ENCODE data around the gene MAP3K1.

The MAP3K1 gene

DNA sequence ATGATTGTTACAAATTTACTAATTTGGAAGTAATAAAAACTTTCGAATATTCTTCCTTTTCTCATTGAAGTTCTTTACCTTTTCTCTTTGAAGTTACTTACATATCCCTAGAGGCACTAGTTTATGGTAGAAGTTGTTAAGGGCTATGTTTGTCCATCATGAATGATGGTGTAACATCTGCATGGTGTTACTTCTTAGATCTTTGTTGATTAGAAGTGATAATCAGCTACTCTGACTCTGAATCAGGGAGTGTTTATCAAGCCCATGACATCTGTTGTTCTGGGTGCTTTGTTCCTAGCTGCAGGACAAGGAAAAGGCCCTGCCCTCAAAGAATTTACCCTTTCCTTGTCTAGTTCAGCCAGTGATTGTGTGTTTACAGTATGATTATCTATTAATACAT is 32.9 kb downstream of the MAP3K1 start:
- TF ChIP-seq POLR2A (IDR thresholded peaks at IDR 0.05; ENCODE audit: low read length) (no peak), GATA1 (IDR thresholded peaks at IDR 0.05; ENCODE audit: low read depth, low read length) (no peak)
- DNase-seq, result peak in 1 of 2 experiments; percentile 63

DNA sequence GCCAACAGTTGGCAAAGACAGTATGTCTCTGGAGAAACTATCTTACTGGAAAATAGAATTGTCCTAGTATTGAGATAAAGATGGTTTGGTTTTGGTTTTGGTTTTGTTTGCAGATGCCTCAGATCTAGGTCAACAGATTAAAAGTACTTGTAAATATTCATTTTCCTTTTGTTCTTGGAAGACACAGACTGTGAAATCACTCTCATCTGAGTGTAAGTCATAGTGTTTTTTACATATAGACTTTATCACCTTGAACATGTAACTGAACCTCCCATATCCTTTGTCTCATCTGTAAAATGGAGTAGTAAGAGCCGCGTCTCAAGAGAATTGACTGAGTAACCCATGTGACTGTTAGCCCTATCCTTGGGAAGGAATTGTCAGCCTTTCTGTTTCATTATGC is 34.3 kb downstream of the MAP3K1 start:
- TF ChIP-seq POLR2A (IDR thresholded peaks at IDR 0.05; ENCODE audit: low read length) (no peak), GATA1 (IDR thresholded peaks at IDR 0.05; ENCODE audit: low read depth, low read length) (no peak)
- peak in 1 of 2 experiments; percentile 19 for DNase-seq

DNA sequence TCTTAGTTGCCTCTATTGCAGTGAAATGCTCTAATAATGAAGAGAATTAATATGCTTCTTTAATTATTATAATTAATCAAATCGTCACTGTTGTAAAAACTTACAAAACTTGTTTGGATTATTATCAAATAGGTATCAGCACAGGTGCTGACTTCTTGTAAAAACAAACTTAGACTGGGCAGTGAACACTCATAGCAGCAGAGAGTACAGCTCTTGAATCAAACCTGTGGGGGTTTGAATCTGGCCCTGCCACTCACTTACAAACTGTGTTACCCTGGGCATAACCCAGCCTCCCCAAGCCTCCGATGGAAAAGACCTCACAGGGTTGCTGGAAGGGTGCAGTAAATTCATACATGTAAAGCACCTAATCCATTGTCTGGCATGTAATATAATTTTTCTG is 35.1 kb downstream of the MAP3K1 start:
- no peak for TF ChIP-seq POLR2A (IDR thresholded peaks at IDR 0.05; ENCODE audit: low read length)
- TF ChIP-seq GATA1 (IDR thresholded peaks at IDR 0.05; ENCODE audit: low read depth, low read length), result no peak
- DNase-seq, result no peak

DNA sequence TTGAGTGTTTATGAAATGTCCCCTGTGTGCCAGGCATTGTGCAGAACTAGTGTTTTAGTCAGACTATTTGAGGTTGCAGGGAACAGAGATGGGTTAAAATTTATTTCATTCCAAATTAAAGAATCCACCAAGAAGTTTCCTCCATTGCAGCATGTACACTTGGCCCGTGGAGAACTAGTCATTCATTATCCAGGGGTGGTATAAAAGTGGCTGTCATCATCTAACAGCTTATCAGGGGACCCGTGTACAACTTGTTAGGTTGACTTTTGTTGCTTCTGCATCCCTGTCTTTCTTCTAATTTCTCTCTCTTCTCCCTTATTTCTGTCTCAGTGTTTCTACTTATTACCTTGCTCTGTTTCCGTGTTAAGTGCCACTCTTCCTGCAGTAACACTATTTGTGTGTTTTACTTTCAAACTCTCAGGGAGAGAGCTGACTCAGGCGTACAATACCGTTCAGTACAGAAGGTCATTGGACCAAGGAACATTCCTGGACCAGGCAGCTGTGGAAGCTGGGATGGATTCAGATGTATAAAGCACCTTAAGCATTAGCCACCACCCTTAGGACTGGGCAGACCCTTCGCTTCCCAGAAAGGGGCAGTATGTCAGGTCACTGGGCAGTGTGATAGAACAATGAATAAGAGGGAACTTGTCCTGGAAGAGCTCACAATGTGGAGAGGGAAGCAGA is 36.1 kb downstream of the MAP3K1 start:
- TF ChIP-seq GATA1 (IDR thresholded peaks at IDR 0.05; ENCODE audit: low read depth, low read length), result no peak
- DNase-seq, result no peak

DNA sequence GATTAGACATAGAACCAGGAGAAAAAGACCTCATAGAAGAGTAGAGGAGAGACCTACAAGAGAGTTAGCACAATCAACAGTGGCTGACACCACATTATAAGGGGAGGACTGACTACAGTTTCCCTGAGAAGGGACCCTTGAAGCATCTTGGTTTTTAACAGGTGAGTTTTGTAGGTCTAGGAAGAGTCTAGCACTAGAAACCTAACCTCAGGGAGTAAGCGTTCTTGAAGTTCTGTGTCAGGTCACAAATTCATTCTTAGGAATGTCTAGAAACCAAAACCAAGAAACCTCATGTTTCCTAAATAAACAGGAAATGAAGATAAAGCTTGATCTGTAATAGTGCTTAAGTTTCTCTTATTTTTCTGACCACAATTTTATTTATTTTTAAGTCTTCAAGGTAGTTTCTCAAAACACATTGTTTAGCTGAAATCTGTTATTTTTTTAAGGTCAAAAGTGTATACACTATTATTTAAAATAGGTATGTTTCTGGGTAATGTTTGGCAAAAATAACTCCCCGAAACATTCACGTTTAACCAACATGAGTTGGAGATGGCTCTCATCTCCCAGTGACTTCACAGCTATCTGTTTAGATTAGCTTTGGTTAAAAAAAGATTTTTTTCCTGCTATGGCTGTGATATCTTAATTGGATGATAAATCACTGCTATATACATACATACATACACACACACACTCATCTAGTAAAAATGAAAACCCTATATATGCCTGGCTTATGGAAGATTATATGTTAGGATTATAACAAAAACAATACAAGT is 37.1 kb downstream of the MAP3K1 start:
- DNase-seq, result no peak
- no peak for TF ChIP-seq GATA1 (IDR thresholded peaks at IDR 0.05; ENCODE audit: low read depth, low read length)
- TF ChIP-seq POLR2A (IDR thresholded peaks at IDR 0.05; ENCODE audit: low read length), result no peak

DNA sequence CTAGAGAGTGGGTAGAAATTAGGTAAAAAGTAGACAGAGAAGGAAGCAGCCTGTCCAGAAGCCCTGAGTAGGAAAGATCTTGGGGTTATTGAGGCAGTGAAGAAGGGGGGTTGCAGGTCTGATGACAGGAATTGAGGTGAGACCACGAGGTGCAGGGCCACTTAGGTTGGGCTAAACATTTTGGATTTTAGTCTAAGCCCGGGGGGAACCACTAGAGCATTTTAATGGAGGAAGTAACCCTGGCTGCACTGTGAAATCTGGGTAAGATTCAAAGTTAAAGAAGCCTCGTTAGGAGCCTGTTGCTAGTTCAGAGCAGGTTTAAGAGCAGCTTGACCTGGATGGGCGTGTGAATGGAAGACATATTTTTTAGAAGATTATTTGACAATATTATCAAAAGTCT is 38.3 kb downstream of the MAP3K1 start:
- DNase-seq, result no peak
- no peak for TF ChIP-seq POLR2A (IDR thresholded peaks at IDR 0.05; ENCODE audit: low read length)
- TF ChIP-seq GATA1 (IDR thresholded peaks at IDR 0.05; ENCODE audit: low read depth, low read length), result no peak

DNA sequence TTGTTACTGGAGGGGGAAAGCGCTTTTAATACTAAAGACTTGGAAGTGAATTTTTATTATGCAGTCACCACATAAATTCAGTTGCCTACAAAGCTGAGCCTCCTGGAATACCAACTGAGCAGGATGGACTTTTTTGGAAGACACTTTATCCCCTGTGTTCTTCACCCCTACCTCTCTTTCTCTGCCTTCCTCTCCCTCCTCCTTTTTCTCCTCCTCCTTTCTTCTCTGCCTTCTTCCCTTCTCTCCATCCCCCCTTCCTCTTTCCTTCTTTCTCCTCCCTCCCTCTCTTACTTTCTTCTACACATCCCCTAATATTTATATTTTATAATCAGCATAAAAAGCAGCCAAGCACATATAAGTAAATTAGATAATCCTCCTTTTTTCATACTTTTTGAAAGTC is 39.6 kb downstream of the MAP3K1 start:
- TF ChIP-seq POLR2A (IDR thresholded peaks at IDR 0.05; ENCODE audit: low read length), result no peak
- TF ChIP-seq GATA1 (IDR thresholded peaks at IDR 0.05; ENCODE audit: low read depth, low read length), result no peak
- DNase-seq, result no peak

DNA sequence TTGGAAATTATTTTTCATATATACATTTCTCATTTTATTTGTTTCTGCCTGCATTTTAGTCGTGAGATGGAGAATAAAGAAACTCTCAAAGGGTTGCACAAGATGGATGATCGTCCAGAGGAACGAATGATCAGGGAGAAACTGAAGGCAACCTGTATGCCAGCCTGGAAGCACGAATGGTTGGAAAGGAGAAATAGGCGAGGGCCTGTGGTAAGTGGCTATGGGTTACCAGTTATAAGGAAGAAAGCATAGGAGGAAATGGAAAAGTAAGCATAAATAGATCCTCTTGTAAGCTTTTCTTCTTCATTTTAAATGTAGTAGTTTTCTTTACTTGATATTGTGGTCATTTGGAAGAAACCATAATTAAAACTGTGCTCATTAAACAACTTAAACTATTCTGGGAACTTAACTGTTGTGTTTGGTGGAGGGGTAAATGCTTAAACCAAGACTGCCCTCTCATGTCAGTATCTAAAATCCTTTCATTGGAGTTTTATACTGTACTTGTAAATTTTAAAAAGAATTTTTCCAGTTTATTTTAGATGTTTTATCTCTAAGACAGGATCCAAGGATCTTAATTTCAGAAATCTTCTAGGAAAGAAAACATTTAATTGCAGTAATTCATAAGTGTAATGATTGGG is 41.3 kb downstream of the MAP3K1 start:
- no peak for DNase-seq
- no peak for TF ChIP-seq POLR2A (IDR thresholded peaks at IDR 0.05; ENCODE audit: low read length)
- TF ChIP-seq GATA1 (IDR thresholded peaks at IDR 0.05; ENCODE audit: low read depth, low read length), result no peak

DNA sequence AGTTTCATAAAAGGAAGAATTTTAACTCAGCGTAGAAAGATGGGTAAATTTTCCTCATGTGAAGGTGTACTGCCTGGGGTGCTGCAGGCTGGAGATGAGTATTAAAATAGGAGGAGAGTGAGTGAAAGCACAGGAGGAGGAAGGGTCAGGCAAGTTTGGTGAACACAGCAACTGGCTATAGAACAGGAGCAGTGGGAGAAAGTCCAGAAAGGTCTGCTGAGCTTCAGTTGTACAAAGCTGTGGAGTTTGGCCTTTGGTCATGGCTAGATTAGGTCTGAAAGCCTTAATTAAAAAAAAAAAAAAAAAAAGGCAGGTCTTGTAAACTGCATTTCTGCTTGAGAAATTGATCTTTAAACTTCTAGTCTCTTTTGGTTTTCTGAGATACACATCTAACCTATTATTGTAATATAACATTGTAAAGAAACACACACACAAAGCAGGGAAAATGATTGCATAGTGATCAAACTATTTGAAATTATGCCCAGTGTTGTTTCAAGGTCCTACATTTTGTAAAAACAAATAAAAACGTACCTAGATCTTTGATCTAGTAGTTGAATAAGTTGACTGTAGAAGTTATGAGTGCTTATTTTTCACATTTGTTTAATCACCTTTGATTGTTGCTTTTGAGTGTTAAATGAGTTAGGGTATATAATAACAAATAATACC is 43.6 kb downstream of the MAP3K1 start:
- DNase-seq, result no peak
- TF ChIP-seq POLR2A (IDR thresholded peaks at IDR 0.05; ENCODE audit: low read length), result no peak
- no peak for TF ChIP-seq GATA1 (IDR thresholded peaks at IDR 0.05; ENCODE audit: low read depth, low read length)

DNA sequence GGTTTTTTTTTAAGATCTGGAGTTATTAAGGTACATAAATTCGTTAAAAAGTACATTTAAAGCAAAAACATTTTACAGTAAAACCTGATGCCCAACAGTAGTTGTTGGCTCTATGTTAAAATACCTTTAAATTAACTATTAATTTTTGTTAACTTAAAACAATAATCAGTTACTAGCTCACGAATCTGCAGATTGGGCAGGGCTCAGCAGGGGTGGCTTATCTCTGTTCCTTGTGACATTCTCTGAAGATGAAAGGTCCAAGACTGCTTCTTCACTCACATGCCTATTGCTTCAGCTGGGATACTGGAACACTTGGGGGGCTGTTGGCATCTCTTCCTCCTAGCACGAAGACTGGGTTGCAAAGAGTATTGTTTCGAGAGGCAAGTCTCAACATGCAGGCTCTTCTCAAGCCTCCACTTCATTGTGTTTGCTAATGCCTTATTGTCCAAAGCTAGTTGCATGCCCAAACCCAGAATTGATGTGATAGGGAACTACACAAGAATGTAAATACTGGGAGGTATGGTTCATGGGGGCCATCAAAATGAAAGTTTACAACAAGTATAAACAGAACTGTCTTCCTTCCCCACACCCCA is 46.6 kb downstream of the MAP3K1 start:
- DNase-seq, result no peak
- TF ChIP-seq GATA1 (IDR thresholded peaks at IDR 0.05; ENCODE audit: low read depth, low read length) (no peak), POLR2A (IDR thresholded peaks at IDR 0.05; ENCODE audit: low read length) (no peak)

DNA sequence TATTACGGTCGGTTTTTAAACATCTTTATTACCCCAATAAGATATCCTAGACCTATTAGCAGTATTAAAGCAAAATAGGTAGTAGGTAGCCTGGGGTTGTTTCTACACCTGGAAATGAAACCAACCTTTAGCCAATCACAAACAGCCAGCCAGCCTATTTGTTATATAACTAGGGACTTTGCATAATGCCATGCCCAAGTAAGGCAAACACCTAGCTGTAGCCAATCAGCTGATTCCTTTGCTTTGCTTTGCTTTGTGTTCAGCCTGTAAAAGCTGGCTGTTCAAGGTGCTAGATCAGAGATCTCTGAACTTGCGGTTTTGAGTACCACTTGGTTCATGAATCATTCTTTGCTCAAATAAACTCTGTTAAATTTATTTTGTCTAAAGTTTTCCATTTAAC is 47.6 kb downstream of the MAP3K1 start:
- TF ChIP-seq GATA1 (IDR thresholded peaks at IDR 0.05; ENCODE audit: low read depth, low read length) (no peak), POLR2A (IDR thresholded peaks at IDR 0.05; ENCODE audit: low read length) (no peak)
- no peak for DNase-seq

DNA sequence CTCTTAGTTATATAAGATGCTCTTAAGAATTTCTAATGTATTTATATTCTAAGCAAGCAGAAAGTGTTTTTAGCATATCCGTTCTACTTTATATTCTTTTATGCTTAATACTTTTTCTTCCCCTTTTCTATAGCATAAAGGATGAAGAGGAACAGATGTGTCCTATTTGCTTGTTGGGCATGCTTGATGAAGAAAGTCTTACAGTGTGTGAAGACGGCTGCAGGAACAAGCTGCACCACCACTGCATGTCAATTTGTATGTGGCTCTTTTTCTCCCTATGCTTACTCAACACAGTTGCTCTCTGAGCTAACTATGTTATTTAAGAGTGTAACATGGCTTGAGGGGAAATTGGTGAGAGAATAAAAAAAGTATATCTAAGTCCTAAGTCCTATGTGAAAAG is 56.4 kb downstream of the MAP3K1 start:
- DNase-seq, result no peak
- no peak for TF ChIP-seq GATA1 (IDR thresholded peaks at IDR 0.05; ENCODE audit: low read depth, low read length)
- no peak for TF ChIP-seq POLR2A (IDR thresholded peaks at IDR 0.05; ENCODE audit: low read length)

DNA sequence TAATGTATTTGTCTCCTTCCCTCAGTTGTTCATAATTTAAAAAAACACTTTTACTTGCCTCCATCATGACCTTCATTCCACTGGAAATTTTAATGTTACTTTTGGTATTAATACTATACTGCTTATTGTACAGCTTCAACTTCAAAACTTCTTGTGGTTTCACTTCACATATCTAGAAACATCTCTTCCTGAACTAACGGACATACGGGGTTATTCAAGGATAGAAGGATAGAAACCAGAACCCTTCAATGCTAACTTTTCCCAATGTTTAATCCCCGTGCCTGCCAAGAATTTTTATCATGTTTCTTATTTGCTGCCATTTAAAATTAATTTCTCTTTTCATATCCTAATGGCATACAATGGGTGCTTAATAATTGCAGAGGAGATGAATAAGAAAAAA is 57.7 kb downstream of the MAP3K1 start:
- TF ChIP-seq POLR2A (IDR thresholded peaks at IDR 0.05; ENCODE audit: low read length) (no peak), GATA1 (IDR thresholded peaks at IDR 0.05; ENCODE audit: low read depth, low read length) (no peak)
- DNase-seq, result no peak

DNA sequence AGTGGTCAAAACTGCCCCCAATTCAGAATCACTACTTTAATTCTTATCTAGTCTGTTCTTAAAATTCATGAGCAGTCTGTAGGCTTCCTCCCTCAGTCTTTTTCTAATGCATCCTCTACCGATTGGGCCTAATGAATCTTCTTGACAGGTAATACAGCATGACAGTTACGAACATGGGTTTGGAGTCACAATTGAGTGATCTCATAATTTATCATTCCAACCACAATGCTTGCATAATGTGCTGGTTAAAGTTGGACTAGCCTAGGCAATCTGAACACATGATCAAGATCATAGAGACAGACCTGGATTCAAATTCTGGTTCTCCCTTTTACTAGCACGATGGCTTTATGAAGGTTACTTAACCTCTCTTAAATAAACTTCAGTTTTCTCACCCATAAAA is 61.0 kb downstream of the MAP3K1 start:
- DNase-seq, result no peak

More for the DNA sequence above, 61.0 kb downstream of the MAP3K1 start:
- TF ChIP-seq POLR2A (IDR thresholded peaks at IDR 0.05; ENCODE audit: low read length) (no peak), GATA1 (IDR thresholded peaks at IDR 0.05; ENCODE audit: low read depth, low read length) (no peak)
